ENCODE data around the gene ORMDL2.
"Not testable (repeated sequence)": the region's sequence is repeated elsewhere in the genome, so short reads cannot be mapped to it uniquely, and the experiment has no call there.

The ORMDL2 gene

GRCh38 chr12:55861871-55862270 lies 44.0 kb downstream of the ORMDL2 start:
- no peak for DNase-seq

GRCh38 chr12:55862286-55862685 lies 44.4 kb downstream of the ORMDL2 start:
- no peak for DNase-seq

- DNase-seq = not testable (repeated sequence)
Measured at GRCh38 chr12:55862931-55863330, 45.1 kb downstream of the ORMDL2 start.

- DNase-seq = no peak
Measured at GRCh38 chr12:55865327-55865726, 47.5 kb downstream of the ORMDL2 start.

GRCh38 chr12:55866454-55867004 lies 48.7 kb downstream of the ORMDL2 start:
- not testable (repeated sequence) for DNase-seq

All from CD4-positive, alpha-beta T cell treated with Interferon gamma for 1 hour (primary cell).